K562 (cell line): ENCODE results near the gene BTNL8. TPM values are rescaled to one million over a fixed set of nuclear protein-coding genes. Genes with fewer than 3 reads are reported as not detected.

ENCODE experiments used
- CBX5 ChIP-seq: IDR thresholded peaks from 2 replicates; pipeline ENCODE4 v1.6.1; 2014; ENCODE audit warnings: low read depth, borderline replicate concordance
- EP300 ChIP-seq: IDR thresholded peaks from 2 replicates; pipeline ENCODE4 v1.6.1; 2012; ENCODE audit warnings: low read length, improper control_type of control experiment
- FOXP1 ChIP-seq: sonication (generic); formaldehyde crosslinking; IDR thresholded peaks from 2 replicates; pipeline ENCODE4 v1.8.0; 2022; ENCODE audit warnings: mild to moderate bottlenecking, missing genetic modification reagents
- IFI16 ChIP-seq: fragments of 250-450 bp; sonication (Bioruptor Pico); IDR thresholded peaks from 2 replicates; pipeline ENCODE4 v2.1.2; 2022; ENCODE audit warnings: mild to moderate bottlenecking, inconsistent platforms
- MEF2A ChIP-seq: IDR thresholded peaks from 2 replicates; pipeline ENCODE4 v1.6.1; 2011; ENCODE audit warnings: low read depth, mild to moderate bottlenecking, low read length, moderate library complexity; ENCODE audit not compliant: control insufficient read depth
- MGA ChIP-seq: fragments of 450-650 bp; IDR thresholded peaks from 2 replicates; pipeline ENCODE4 v1.6.1; 2016; ENCODE audit warnings: mild to moderate bottlenecking, moderate library complexity
- RBFOX2 ChIP-seq: fragments of 200-400 bp; formaldehyde crosslinking; IDR thresholded peaks from 2 replicates; pipeline ENCODE4 v1.6.1; 2017; ENCODE audit warnings: low read depth, mild to moderate bottlenecking, low read length, moderate library complexity
- RNF2 ChIP-seq: sonication (generic); IDR thresholded peaks from 2 replicates; pipeline ENCODE4 v1.6.1; 2016
- ZNF212 ChIP-seq: fragments of 450-650 bp; formaldehyde crosslinking; IDR thresholded peaks from 2 replicates; pipeline ENCODE4 v1.4.0; 2020; ENCODE audit warnings: mild to moderate bottlenecking
- polyA plus RNA-seq, 8 experiments: library from polyadenylated mRNA; depleted of rRNA in 4 of 8; stranded (reverse) in 5 of 8; unstranded in 3 of 8; fragments of >200 nt; fragmentation: Nextera tagmentation in 2 of 8; fragmentation: Illumina TruSeq in 1 of 8; extraction: Ambion mirVana in 2 of 8; extraction: Trizol in 1 of 8; gene quantifications; 2 replicates each; pipeline versions ENCODE4 v1.2.1 to v1.2.3, GENCODE V29; 2011 to 2014; ENCODE audit warnings: inconsistent platforms in 1 of 8, missing spikeins in 1 of 8
- total RNA-seq, 7 experiments: library from RNA; depleted of rRNA in 6 of 7; stranded (reverse); fragments of >200 nt in 6 of 7; fragmentation: Illumina TruSeq in 2 of 7; extraction: Trizol in 2 of 7; gene quantifications; 2 replicates each; pipeline versions ENCODE4 v1.2.1 to v1.2.3, GENCODE V29; 2011 to 2021; ENCODE audit warnings: low replicate concordance in 1 of 7

BTNL8 gene
- total and polyA plus RNA-seq, 9 of the 15 experiments (the other 6 are each of a cell fraction or from before 2014, with no cell fraction given) = 0.04 to 0.18 (median 0.07) TPM; not detected in 6

- TF ChIP-seq MGA = no peak
- no peak for TF ChIP-seq CBX5
- no peak for TF ChIP-seq MEF2A
- no peak for TF ChIP-seq ZNF212 (CRISPR knock-in tag)
- no peak for TF ChIP-seq IFI16 (CRISPR knock-in tag)
- TF ChIP-seq RBFOX2 = no peak
- TF ChIP-seq FOXP1 (CRISPR knock-in tag) = no peak
- TF ChIP-seq EP300 = no peak
- no peak for TF ChIP-seq RNF2
- TF ChIP-seq, all 486 proteins: peak for 0
Measured at GRCh38 chr5:180988592-180988991, 89.6 kb downstream of the BTNL8 start, which contains the start of gene BTNL3 (continued).
